ENCODE data around the gene BSN.

The BSN gene

GRCh38 chr3:49630784-49631183, 76.5 kb downstream of the BSN start:
- no peak for DNase-seq

- no peak for DNase-seq
Measured at GRCh38 chr3:49634736-49635135, 80.5 kb downstream of the BSN start.

GRCh38 chr3:49636883-49637609, 82.8 kb downstream of the BSN start:
- DNase-seq, result no peak

GRCh38 chr3:49638445-49638844, 84.2 kb downstream of the BSN start:
- DNase-seq, result no peak

GRCh38 chr3:49639551-49639950, 85.3 kb downstream of the BSN start:
- no peak for DNase-seq

GRCh38 chr3:49641292-49641691, 87.0 kb downstream of the BSN start:
- DNase-seq, result no peak

GRCh38 chr3:49641921-49642707, 87.8 kb downstream of the BSN start:
- DNase-seq, result no peak

GRCh38 chr3:49642708-49643145, 88.5 kb downstream of the BSN start:
- DNase-seq, result no peak

GRCh38 chr3:49644684-49645083, 90.4 kb downstream of the BSN start:
- DNase-seq, result no peak

GRCh38 chr3:49646236-49646635, 92.0 kb downstream of the BSN start:
- no peak for DNase-seq

- DNase-seq, result no peak
Measured at GRCh38 chr3:49647741-49648140, 93.5 kb downstream of the BSN start.

GRCh38 chr3:49648354-49649019, 94.2 kb downstream of the BSN start:
- DNase-seq, result no peak

- DNase-seq, result no peak
Measured at GRCh38 chr3:49649576-49649975, 95.3 kb downstream of the BSN start.

- no peak for DNase-seq
Measured at GRCh38 chr3:49650177-49650576, 95.9 kb downstream of the BSN start.

GRCh38 chr3:49650637-49651036, 96.4 kb downstream of the BSN start:
- DNase-seq, result no peak

- DNase-seq, result no peak
Measured at GRCh38 chr3:49652218-49652902, 98.1 kb downstream of the BSN start.

- no peak for DNase-seq
Measured at GRCh38 chr3:49652903-49653415, 98.7 kb downstream of the BSN start.

- no peak for DNase-seq
Measured at GRCh38 chr3:49653621-49654020, 99.3 kb downstream of the BSN start.

- no peak for DNase-seq
Measured at GRCh38 chr3:49654176-49654825, 100.0 kb downstream of the BSN start.

- no peak for DNase-seq
Measured at GRCh38 chr3:49654955-49655556, 100.8 kb downstream of the BSN start.

- no peak for DNase-seq
Measured at GRCh38 chr3:49655731-49656285, 101.5 kb downstream of the BSN start.
